ENCODE results near the gene AADAT. TPM values are rescaled to one million over a fixed set of nuclear protein-coding genes. Genes with fewer than 3 reads are reported as not detected.
A peak's percentile ranks its signal among the peaks of the same experiment; 100 is the strongest.

The AADAT gene
- total RNA-seq, 4 donors from 2014 or later, result 1.5 to 8.7 (median 5.2) TPM

DNA sequence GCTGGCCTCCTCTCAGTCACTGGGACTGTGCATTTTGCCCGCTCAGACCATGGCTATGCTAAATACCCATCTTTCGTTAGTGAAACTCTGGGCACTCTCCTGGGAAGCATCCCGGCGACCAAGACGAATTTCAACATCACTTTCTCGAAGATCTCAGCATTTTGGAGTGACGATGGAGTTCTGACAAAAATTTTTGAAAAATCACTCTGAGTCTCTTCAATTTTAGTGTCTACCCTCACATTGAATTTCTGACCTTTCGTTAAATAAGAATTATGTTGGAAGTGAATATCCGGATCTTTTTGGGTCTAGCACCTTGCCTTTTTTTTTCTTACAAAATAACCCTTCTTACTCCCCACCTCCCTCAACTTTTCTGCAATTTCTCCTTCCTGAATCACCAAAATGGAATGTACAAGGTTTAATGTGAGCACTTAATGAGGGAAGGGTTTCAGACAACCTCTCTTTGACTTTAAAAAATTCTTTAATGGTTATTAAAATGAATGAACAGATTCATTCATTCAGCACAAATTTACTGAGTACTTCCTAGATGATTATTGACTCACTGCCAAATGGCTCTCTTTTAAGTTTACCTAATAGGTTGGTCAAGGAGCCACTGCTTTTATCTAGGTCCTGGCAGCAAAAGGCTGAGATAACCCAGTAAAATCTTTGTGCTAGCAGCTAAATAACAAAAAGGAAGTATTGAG, 746 bp upstream of the AADAT start:
- H3K27me3 ChIP-seq, result no peaks in the 10 kb centered on the region
- peaks cover 0 to 14% of the 10 kb centered on the region in 2 donors for H3K36me3 ChIP-seq
- TF ChIP-seq POLR2AphosphoS5 (IDR thresholded peaks at IDR 0.05), result no peak
- TF ChIP-seq, protein P1, sequence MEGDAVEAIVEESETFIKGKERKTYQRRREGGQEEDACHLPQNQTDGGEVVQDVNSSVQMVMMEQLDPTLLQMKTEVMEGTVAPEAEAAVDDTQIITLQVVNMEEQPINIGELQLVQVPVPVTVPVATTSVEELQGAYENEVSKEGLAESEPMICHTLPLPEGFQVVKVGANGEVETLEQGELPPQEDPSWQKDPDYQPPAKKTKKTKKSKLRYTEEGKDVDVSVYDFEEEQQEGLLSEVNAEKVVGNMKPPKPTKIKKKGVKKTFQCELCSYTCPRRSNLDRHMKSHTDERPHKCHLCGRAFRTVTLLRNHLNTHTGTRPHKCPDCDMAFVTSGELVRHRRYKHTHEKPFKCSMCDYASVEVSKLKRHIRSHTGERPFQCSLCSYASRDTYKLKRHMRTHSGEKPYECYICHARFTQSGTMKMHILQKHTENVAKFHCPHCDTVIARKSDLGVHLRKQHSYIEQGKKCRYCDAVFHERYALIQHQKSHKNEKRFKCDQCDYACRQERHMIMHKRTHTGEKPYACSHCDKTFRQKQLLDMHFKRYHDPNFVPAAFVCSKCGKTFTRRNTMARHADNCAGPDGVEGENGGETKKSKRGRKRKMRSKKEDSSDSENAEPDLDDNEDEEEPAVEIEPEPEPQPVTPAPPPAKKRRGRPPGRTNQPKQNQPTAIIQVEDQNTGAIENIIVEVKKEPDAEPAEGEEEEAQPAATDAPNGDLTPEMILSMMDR (IDR thresholded peaks at IDR 0.05), result peak in 1 of 4 experiments; percentile 3
- H3K4me3 ChIP-seq, result peak overlapping the region; percentile 63 to 67
- ATAC-seq, result no peak
- peak overlapping the region in 3 of 4 donors; percentile 76 to 81 (median 76) for H3K27ac ChIP-seq
- 10 to 11% methylated on average over 8 to 9 of the region's 9 CpGs for WGBS, 2 donors (ENCODE audit: low coverage in 1 of 2)
- H3K4me1 ChIP-seq, result peaks cover 0 to 19% (median 8%) of the 10 kb centered on the region in 3 donors
- H3K9me3 ChIP-seq, result no peaks in the 10 kb centered on the region

DNA sequence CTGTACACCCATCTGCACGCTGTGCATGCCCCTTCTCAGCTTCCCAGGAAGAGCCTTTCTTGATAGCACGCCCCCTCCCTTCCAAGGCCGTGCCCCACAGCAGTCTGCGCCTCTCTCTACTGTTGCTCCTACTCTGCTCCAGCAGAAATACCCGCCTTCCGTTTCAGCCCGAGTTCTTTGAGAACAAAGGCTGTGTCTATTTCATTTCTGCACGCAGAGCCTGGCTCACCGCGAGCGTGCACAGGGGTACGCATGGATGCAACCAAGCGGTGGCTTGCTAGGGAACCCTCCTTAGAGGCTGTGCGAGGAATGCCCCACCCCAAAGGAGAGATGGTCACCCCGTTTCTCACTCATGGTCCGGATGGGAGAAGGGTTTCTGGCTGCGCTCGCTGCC, 485 bp downstream of the AADAT start:
- H3K36me3 ChIP-seq, result peaks cover 0 to 27% of the 10 kb centered on the region in 2 donors
- TF ChIP-seq, protein P1 (IDR thresholded peaks at IDR 0.05), result no peak
- TF ChIP-seq POLR2A (IDR thresholded peaks at IDR 0.05), result no peak
- TF ChIP-seq POLR2AphosphoS5 (IDR thresholded peaks at IDR 0.05), result no peak
- H3K9me3 ChIP-seq, result no peaks in the 10 kb centered on the region
- peak overlapping the region in 3 of 4 donors; percentile 76 to 81 (median 76) for H3K27ac ChIP-seq
- H3K4me3 ChIP-seq, result peak overlapping the region; percentile 63 to 67
- no peaks in the 10 kb centered on the region for H3K27me3 ChIP-seq
- WGBS, 2 donors (ENCODE audit: low coverage in 1 of 2), result 0% methylated on average over 2 to 4 of the region's 18 CpGs
- peak; percentile 19 for ATAC-seq
- H3K4me1 ChIP-seq, result peaks cover 0 to 19% (median 8%) of the 10 kb centered on the region in 3 donors

DNA sequence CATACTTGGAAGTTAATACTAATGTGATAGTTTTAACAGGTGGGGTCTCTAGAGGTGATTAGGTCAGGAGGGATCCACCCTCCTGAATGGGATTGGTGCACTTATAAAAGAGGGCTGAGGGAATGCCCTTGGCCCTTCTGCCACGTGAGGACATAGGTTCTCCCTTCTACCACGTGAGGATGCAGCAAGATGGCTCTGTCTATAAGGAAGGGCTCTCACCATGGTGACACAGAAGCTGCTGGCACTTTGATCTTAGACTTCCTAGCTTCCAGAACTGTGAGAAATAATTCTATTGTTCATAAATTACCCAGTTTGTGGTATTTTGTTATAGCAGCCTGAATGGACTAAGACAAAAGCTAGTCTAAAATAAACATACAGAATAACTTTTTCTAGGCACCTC, 1.0 kb downstream of the AADAT start:
- Histone ChIP-seq H3K27me3 (no peaks in the 10 kb centered on the region), H3K4me1 (peaks cover 0 to 19% (median 8%) of the 10 kb centered on the region in 3 donors), H3K4me3 (peak overlapping the region; percentile 63 to 67), H3K27ac (peak overlapping the region in 1 of 4 donors; percentile 81), H3K9me3 (no peaks in the 10 kb centered on the region), H3K36me3 (peaks cover 0 to 31% of the 10 kb centered on the region in 2 donors)
- no peak for TF ChIP-seq EP300 (IDR thresholded peaks at IDR 0.05)
- TF ChIP-seq POLR2A (IDR thresholded peaks at IDR 0.05), result no peak
- TF ChIP-seq POLR2AphosphoS5 (IDR thresholded peaks at IDR 0.05), result no peak
- TF ChIP-seq, protein P1 (IDR thresholded peaks at IDR 0.05), result no peak
- 83 to 100% methylated on average over 2 of the region's 2 CpGs for WGBS, 2 donors (ENCODE audit: low coverage in 1 of 2)
- no peak for ATAC-seq

DNA sequence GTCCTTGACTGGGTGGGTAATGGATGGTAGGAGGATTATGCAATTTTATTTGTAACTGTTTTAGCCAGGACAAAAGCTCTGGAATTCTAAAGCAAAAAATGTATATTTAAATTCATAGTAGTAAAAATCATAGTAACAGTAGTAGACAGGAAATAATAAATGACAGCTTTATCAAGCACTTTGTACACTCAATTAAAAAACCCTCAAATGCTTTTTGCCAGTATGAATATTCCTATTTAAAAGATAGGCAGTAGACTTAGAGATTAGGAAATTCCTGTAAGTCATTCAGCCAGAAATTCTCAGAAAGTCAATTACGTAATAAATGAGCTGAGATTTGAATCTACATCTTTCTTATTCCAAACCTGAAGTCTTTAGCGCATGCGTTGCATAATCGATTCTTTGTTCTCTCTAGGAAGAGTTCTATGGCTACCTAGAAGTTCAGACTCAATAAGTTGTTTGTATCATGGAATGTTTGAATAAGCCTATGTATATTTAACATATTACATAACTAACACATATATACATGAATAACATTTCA, 2.5 kb downstream of the AADAT start:
- no peak for ATAC-seq
- no peaks in the 10 kb centered on the region for H3K9me3 ChIP-seq
- 64 to 66% methylated on average over 4 of the region's 4 CpGs for WGBS, 2 donors (ENCODE audit: low coverage in 1 of 2)
- H3K36me3 ChIP-seq, result peaks cover 0 to 35% of the 10 kb centered on the region in 2 donors
- H3K27me3 ChIP-seq, result no peaks in the 10 kb centered on the region
- no peak overlapping the region for H3K27ac ChIP-seq
- no peak overlapping the region for H3K4me3 ChIP-seq
- peaks cover 0 to 19% (median 8%) of the 10 kb centered on the region in 3 donors for H3K4me1 ChIP-seq
- no peak for TF ChIP-seq POLR2A (IDR thresholded peaks at IDR 0.05)
- no peak for TF ChIP-seq POLR2AphosphoS5 (IDR thresholded peaks at IDR 0.05)
- TF ChIP-seq, protein P1 (IDR thresholded peaks at IDR 0.05), result no peak
- TF ChIP-seq EP300 (IDR thresholded peaks at IDR 0.05), result no peak

DNA sequence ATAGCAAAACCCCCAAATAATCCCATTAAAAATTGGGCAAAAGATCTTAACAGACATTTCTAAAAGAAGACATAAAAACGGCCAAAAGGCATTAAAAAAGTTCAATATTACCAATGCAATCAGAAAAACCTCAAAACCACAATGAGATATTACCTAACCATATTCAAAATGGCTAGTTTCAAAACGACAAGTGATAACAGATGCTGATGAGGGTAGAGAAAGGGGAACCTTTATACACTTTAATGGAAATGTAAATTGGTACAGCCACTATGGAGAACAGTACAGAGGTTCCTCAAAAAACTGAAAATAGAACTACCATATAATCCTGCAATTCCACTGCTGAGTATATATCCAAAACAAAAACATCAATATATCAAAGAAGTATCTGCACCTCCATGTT, 6.2 kb downstream of the AADAT start:
- Histone ChIP-seq H3K4me1 (peaks cover 0 to 4% (median 0%) of the 10 kb centered on the region in 3 donors), H3K27me3 (no peaks in the 10 kb centered on the region), H3K4me3 (no peak overlapping the region), H3K36me3 (peaks cover 0 to 61% of the 10 kb centered on the region in 2 donors), H3K27ac (no peak overlapping the region), H3K9me3 (no peaks in the 10 kb centered on the region)
- WGBS, 2 donors (ENCODE audit: low coverage in 1 of 2), result 54 to 71% methylated on average over 2 of the region's 2 CpGs
- TF ChIP-seq, protein P1 (IDR thresholded peaks at IDR 0.05), result no peak
- no peak for TF ChIP-seq EP300 (IDR thresholded peaks at IDR 0.05)
- no peak for ATAC-seq
